Astrocyte (in vitro differentiated cells and primary cell): Measurements from ENCODE around the gene TCP11L1. TPM values are rescaled to one million over a fixed set of nuclear protein-coding genes. Genes with fewer than 3 reads are reported as not detected.

Experiments used
- DNase-seq: peaks from one replicate; pipeline ENCODE4 v3.0.0-alpha.2; 2010; ENCODE audit warnings: low read depth
- FAIRE-seq: peaks from 2 replicates; lab custom pipeline; 2011; peaks lifted over from hg19 to GRCh38; lab: Jason Lieb, UNC
- H2AFZ ChIP-seq: 2 replicates; pipeline ENCODE4 v1.6.0; 2012; ENCODE audit warnings: low read depth, low read length, inconsistent platforms
- H3K27ac ChIP-seq: 2 replicates; pipeline ENCODE4 v1.5.1; 2011; ENCODE audit warnings: low read depth, low read length, inconsistent platforms
- H3K27me3 ChIP-seq: 2 replicates; pipeline ENCODE4 v1.6.0; 2011; ENCODE audit warnings: low read length, inconsistent platforms; ENCODE audit not compliant: insufficient read depth
- H3K36me3 ChIP-seq: 2 replicates; pipeline ENCODE4 v1.5.1; 2011; ENCODE audit warnings: low read length, inconsistent platforms; ENCODE audit not compliant: insufficient read depth
- H3K4me1 ChIP-seq: 2 replicates; pipeline ENCODE4 v1.5.1; 2011; ENCODE audit warnings: low read length, inconsistent platforms; ENCODE audit not compliant: insufficient read depth
- H3K4me2 ChIP-seq: 2 replicates; pipeline ENCODE4 v1.6.0; 2012; ENCODE audit warnings: low read length, inconsistent platforms
- H3K4me3 ChIP-seq: 2 replicates; pipeline ENCODE4 v1.5.1; 2011; ENCODE audit warnings: low read depth, mild to moderate bottlenecking, low read length, inconsistent platforms; ENCODE audit not compliant: insufficient read depth
- H3K79me2 ChIP-seq: 2 replicates; pipeline ENCODE4 v1.6.0; 2012; ENCODE audit warnings: mild to moderate bottlenecking, low read length, inconsistent platforms; ENCODE audit not compliant: insufficient read depth
- H3K9ac ChIP-seq: 2 replicates; pipeline ENCODE4 v1.6.0; 2012; ENCODE audit warnings: mild to moderate bottlenecking, low read length, inconsistent platforms
- H3K9me3 ChIP-seq: 2 replicates; pipeline ENCODE4 v1.5.1; 2012; ENCODE audit warnings: low read depth, mild to moderate bottlenecking, low read length, inconsistent platforms; ENCODE audit not compliant: insufficient read depth
- H4K20me1 ChIP-seq: 2 replicates; pipeline ENCODE4 v1.6.0; 2012; ENCODE audit warnings: low read length, inconsistent platforms; ENCODE audit not compliant: insufficient read depth
- H3K27ac Mint-ChIP-seq: one replicate; pipeline ENCODE4 v1.8.0; 2021; ENCODE audit warnings: mild to moderate bottlenecking, mixed read lengths; ENCODE audit not compliant: unreplicated experiment
- H3K27me3 Mint-ChIP-seq: one replicate; pipeline ENCODE4 v1.8.0; 2021; ENCODE audit warnings: low read depth, mixed read lengths; ENCODE audit not compliant: unreplicated experiment
- H3K36me3 Mint-ChIP-seq: one replicate; pipeline ENCODE4 v1.8.0; 2021; ENCODE audit warnings: low read depth, mixed read lengths; ENCODE audit not compliant: unreplicated experiment
- H3K4me1 Mint-ChIP-seq: one replicate; pipeline ENCODE4 v1.8.0; 2021; ENCODE audit warnings: low read depth, mixed read lengths; ENCODE audit not compliant: unreplicated experiment
- H3K4me3 Mint-ChIP-seq: one replicate; pipeline ENCODE4 v1.8.0; 2021; ENCODE audit warnings: mild to moderate bottlenecking, moderate library complexity, mixed read lengths; ENCODE audit not compliant: unreplicated experiment
- H3K9me3 Mint-ChIP-seq: one replicate; pipeline ENCODE4 v1.8.0; 2021; ENCODE audit warnings: mild to moderate bottlenecking, mixed read lengths; ENCODE audit not compliant: unreplicated experiment
- EZH2 ChIP-seq: IDR thresholded peaks from 2 replicates; pipeline ENCODE4 v1.6.1; 2012; ENCODE audit warnings: mild to moderate bottlenecking, low read length, inconsistent platforms; ENCODE audit not compliant: insufficient read depth
- total RNA-seq: library from RNA; stranded (reverse); gene quantifications from 2 replicates; pipeline ENCODE4 v1.2.1, GENCODE V29; 2021
- TF ChIP-seq, protein P1 (sequence below): IDR thresholded peaks from 2 replicates; pipeline ENCODE4 v1.5.1; 2011; ENCODE audit warnings: low read depth, mild to moderate bottlenecking, inconsistent platforms, low read length, moderate library complexity; ENCODE audit not compliant: insufficient read depth

Gene TCP11L1
- total RNA-seq, 1 donor from 2014 or later = 28.8 TPM

GRCh38 chr11:33016654-33017053 is 22.7 kb upstream of the TCP11L1 start:
- H2AFZ ChIP-seq = no peak overlapping the region
- Mint-ChIP-seq H3K36me3 (no peaks in the 10 kb centered on the region), H3K9me3 (peaks cover 5% of the 10 kb centered on the region), H3K4me1 (peaks cover 5% of the 10 kb centered on the region), H3K27ac (peak overlapping the region; percentile 59), H3K27me3 (peaks cover 8% of the 10 kb centered on the region), H3K4me3 (peak overlapping the region; percentile 90)
- peak overlapping the region; percentile 89 for H3K4me2 ChIP-seq
- DNase-seq (no peak), FAIRE-seq (no peak)
- no peak overlapping the region for H3K27ac ChIP-seq
- no peak for TF ChIP-seq EZH2
- TF ChIP-seq, protein P1, sequence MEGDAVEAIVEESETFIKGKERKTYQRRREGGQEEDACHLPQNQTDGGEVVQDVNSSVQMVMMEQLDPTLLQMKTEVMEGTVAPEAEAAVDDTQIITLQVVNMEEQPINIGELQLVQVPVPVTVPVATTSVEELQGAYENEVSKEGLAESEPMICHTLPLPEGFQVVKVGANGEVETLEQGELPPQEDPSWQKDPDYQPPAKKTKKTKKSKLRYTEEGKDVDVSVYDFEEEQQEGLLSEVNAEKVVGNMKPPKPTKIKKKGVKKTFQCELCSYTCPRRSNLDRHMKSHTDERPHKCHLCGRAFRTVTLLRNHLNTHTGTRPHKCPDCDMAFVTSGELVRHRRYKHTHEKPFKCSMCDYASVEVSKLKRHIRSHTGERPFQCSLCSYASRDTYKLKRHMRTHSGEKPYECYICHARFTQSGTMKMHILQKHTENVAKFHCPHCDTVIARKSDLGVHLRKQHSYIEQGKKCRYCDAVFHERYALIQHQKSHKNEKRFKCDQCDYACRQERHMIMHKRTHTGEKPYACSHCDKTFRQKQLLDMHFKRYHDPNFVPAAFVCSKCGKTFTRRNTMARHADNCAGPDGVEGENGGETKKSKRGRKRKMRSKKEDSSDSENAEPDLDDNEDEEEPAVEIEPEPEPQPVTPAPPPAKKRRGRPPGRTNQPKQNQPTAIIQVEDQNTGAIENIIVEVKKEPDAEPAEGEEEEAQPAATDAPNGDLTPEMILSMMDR = no peak
- H3K36me3 ChIP-seq = no peaks in the 10 kb centered on the region
- no peaks in the 10 kb centered on the region for H4K20me1 ChIP-seq
- H3K4me1 ChIP-seq = peaks cover 10% of the 10 kb centered on the region
- H3K79me2 ChIP-seq = peaks cover 6% of the 10 kb centered on the region
- H3K27me3 ChIP-seq = no peaks in the 10 kb centered on the region
- peak overlapping the region; percentile 68 for H3K4me3 ChIP-seq
- no peaks in the 10 kb centered on the region for H3K9me3 ChIP-seq
- H3K9ac ChIP-seq = peak overlapping the region; percentile 69

GRCh38 chr11:33017478-33017877 is 21.9 kb upstream of the TCP11L1 start:
- Histone ChIP-seq H4K20me1 (no peaks in the 10 kb centered on the region), H3K4me2 (peak overlapping the region; percentile 89), H3K27me3 (no peaks in the 10 kb centered on the region), H3K4me1 (peaks cover 5% of the 10 kb centered on the region), H3K9ac (no peak overlapping the region), H3K27ac (no peak overlapping the region), H3K79me2 (peaks cover 6% of the 10 kb centered on the region), H3K9me3 (no peaks in the 10 kb centered on the region), H3K36me3 (no peaks in the 10 kb centered on the region), H2AFZ (no peak overlapping the region), H3K4me3 (no peak overlapping the region)
- no peak for FAIRE-seq
- no peaks in the 10 kb centered on the region for H3K36me3 Mint-ChIP-seq
- H3K27me3 Mint-ChIP-seq = peaks cover 8% of the 10 kb centered on the region
- no peak for DNase-seq
- H3K4me1 Mint-ChIP-seq = peaks cover 4% of the 10 kb centered on the region
- H3K9me3 Mint-ChIP-seq = peaks cover 5% of the 10 kb centered on the region
- H3K27ac Mint-ChIP-seq = no peak overlapping the region
- TF ChIP-seq, protein P1 = no peak
- no peak for TF ChIP-seq EZH2
- no peak overlapping the region for H3K4me3 Mint-ChIP-seq

GRCh38 chr11:33017965-33018364 is 21.4 kb upstream of the TCP11L1 start:
- H3K36me3 Mint-ChIP-seq = no peaks in the 10 kb centered on the region
- no peak overlapping the region for H3K4me3 Mint-ChIP-seq
- Histone ChIP-seq H4K20me1 (no peaks in the 10 kb centered on the region), H3K36me3 (no peaks in the 10 kb centered on the region), H3K4me1 (peaks cover 5% of the 10 kb centered on the region), H3K9me3 (no peaks in the 10 kb centered on the region), H3K27me3 (no peaks in the 10 kb centered on the region), H2AFZ (no peak overlapping the region), H3K4me2 (no peak overlapping the region), H3K79me2 (peaks cover 6% of the 10 kb centered on the region), H3K27ac (no peak overlapping the region), H3K4me3 (no peak overlapping the region), H3K9ac (no peak overlapping the region)
- no peak overlapping the region for H3K27ac Mint-ChIP-seq
- H3K4me1 Mint-ChIP-seq = peaks cover 4% of the 10 kb centered on the region
- peaks cover 8% of the 10 kb centered on the region for H3K27me3 Mint-ChIP-seq
- FAIRE-seq (no peak), DNase-seq (no peak)
- no peak for TF ChIP-seq EZH2
- TF ChIP-seq, protein P1 = no peak
- H3K9me3 Mint-ChIP-seq = peaks cover 5% of the 10 kb centered on the region
